OCI-M2 (cell line): ENCODE measurements around the gene MYH7.

Experiments
- DNase-seq: peaks from one replicate; lab custom pipeline; 2025; ENCODE audit not compliant: unreplicated experiment; lab: John Stamatoyannopoulos, UW

MYH7 gene

GRCh38 chr14:23449314-23449713 is 13.9 kb upstream of the MYH7 start:
- no peak for DNase-seq

- no peak for DNase-seq
These were observed 12.2 kb upstream of the MYH7 start for GRCh38 chr14:23447361-23448350.

- no peak for DNase-seq
These were observed 10.9 kb upstream of the MYH7 start for GRCh38 chr14:23446291-23446851.

- no peak for DNase-seq
These were observed 10.3 kb upstream of the MYH7 start for GRCh38 chr14:23445773-23446172.

GRCh38 chr14:23444314-23444713 is 8.9 kb upstream of the MYH7 start:
- no peak for DNase-seq

- no peak for DNase-seq
These were observed 8.4 kb upstream of the MYH7 start for GRCh38 chr14:23443881-23444280.

GRCh38 chr14:23443411-23443812 is 8.0 kb upstream of the MYH7 start:
- no peak for DNase-seq

- DNase-seq = no peak
These were observed 7.4 kb upstream of the MYH7 start for GRCh38 chr14:23442721-23443356.

- DNase-seq = no peak
These were observed 5.6 kb upstream of the MYH7 start for GRCh38 chr14:23441076-23441475.

- DNase-seq = no peak
These were observed 3.8 kb upstream of the MYH7 start for GRCh38 chr14:23439107-23439835.

GRCh38 chr14:23438101-23438971 is 2.9 kb upstream of the MYH7 start:
- peak; percentile 77 for DNase-seq

GRCh38 chr14:23437133-23438100 is 2.0 kb upstream of the MYH7 start:
- no peak for DNase-seq

- no peak for DNase-seq
These were observed 1.1 kb upstream of the MYH7 start for GRCh38 chr14:23436327-23437132.

GRCh38 chr14:23434488-23435222 is 805 bp downstream of the MYH7 start:
- DNase-seq = no peak

GRCh38 chr14:23433457-23433856 is 2.0 kb downstream of the MYH7 start:
- no peak for DNase-seq

GRCh38 chr14:23432946-23433345 is 2.5 kb downstream of the MYH7 start:
- no peak for DNase-seq

- no peak for DNase-seq
These were observed 3.1 kb downstream of the MYH7 start for GRCh38 chr14:23432102-23432925.
